ENCODE results near the gene LY6G6F. TPM values are rescaled to one million over a fixed set of nuclear protein-coding genes. Genes with fewer than 3 reads are reported as not detected.

LY6G6F gene
- total RNA-seq, 1 experiment from 2014 or later = not detected

GRCh38 chr6:31691564-31692108, 15.0 kb upstream of the LY6G6F start:
- ChIA-PET POLR2A (interaction anchor here (0.5 to 3.4 kb wide), 3 partner anchors 11 to 216 kb away, joined by 4 to 19 read pairs (median 5); partner anchors contain the start of gene ABHD16A), CTCF (interaction anchor here (0.6 to 1.1 kb wide), 2 partner anchors 50 to 78 kb away, joined by 3 to 4 read pairs; no protein-coding TSS in a partner anchor)
- intact Hi-C loops (cut with micrococcal nuclease) = no loop called here
- H3K27me3 Mint-ChIP-seq (ENCODE audit: insufficient read depth, unreplicated experiment) = no peaks in the 10 kb centered on the region
- H3K9me3 Mint-ChIP-seq (ENCODE audit: unreplicated experiment) = no peaks in the 10 kb centered on the region
- DNase-seq (ENCODE audit: unreplicated experiment) = no peak
- BruUV-seq (replicated peaks) = no TSS peak
- H3K4me1 Mint-ChIP-seq (ENCODE audit: insufficient read depth, unreplicated experiment) = peaks cover 6% of the 10 kb centered on the region
- no peak overlapping the region for H3K27ac Mint-ChIP-seq (ENCODE audit: low read depth, unreplicated experiment)
- H3K4me3 Mint-ChIP-seq (ENCODE audit: unreplicated experiment) = no peak overlapping the region
- peaks cover 61% of the 10 kb centered on the region for H3K36me3 Mint-ChIP-seq (ENCODE audit: insufficient read depth, unreplicated experiment)
- no peak for TF ChIP-seq CTCF (IDR thresholded peaks at IDR 0.05; ENCODE audit: unreplicated experiment)

- peaks cover 65% of the 10 kb centered on the region for H3K36me3 Mint-ChIP-seq (ENCODE audit: insufficient read depth, unreplicated experiment)
- intact Hi-C loops (cut with micrococcal nuclease) = no loop called here
Observed at GRCh38 chr6:31692353-31692752, 14.3 kb upstream of the LY6G6F start.

GRCh38 chr6:31692886-31693285, 13.8 kb upstream of the LY6G6F start:
- Mint-ChIP-seq H3K4me1 (ENCODE audit: insufficient read depth, unreplicated experiment) (peaks cover 6% of the 10 kb centered on the region), H3K9me3 (ENCODE audit: unreplicated experiment) (no peaks in the 10 kb centered on the region), H3K27ac (ENCODE audit: low read depth, unreplicated experiment) (no peak overlapping the region), H3K36me3 (ENCODE audit: insufficient read depth, unreplicated experiment) (peaks cover 61% of the 10 kb centered on the region), H3K27me3 (ENCODE audit: insufficient read depth, unreplicated experiment) (no peaks in the 10 kb centered on the region), H3K4me3 (ENCODE audit: unreplicated experiment) (no peak overlapping the region)
- no peak for TF ChIP-seq CTCF (IDR thresholded peaks at IDR 0.05; ENCODE audit: unreplicated experiment)
- intact Hi-C loops (cut with micrococcal nuclease) = no loop called here
- ChIA-PET POLR2A (interaction anchor here (1.1 to 3.4 kb wide), 2 partner anchors 9 to 19 kb away, joined by 3 to 19 read pairs; partner anchors contain the start of gene ABHD16A), CTCF (interaction anchor here (0.7 kb wide), 2 partner anchors 166 to 1251 kb away, joined by 3 read pairs; no protein-coding TSS in a partner anchor)
- no peak for DNase-seq (ENCODE audit: unreplicated experiment)
- no TSS peak for BruUV-seq (replicated peaks)

More at GRCh38 chr6:31692353-31692752, 14.3 kb upstream of the LY6G6F start:
- Mint-ChIP-seq H3K4me3 (ENCODE audit: unreplicated experiment) (no peak overlapping the region), H3K9me3 (ENCODE audit: unreplicated experiment) (no peaks in the 10 kb centered on the region), H3K27ac (ENCODE audit: low read depth, unreplicated experiment) (no peak overlapping the region), H3K4me1 (ENCODE audit: insufficient read depth, unreplicated experiment) (peaks cover 6% of the 10 kb centered on the region), H3K27me3 (ENCODE audit: insufficient read depth, unreplicated experiment) (no peaks in the 10 kb centered on the region)
- ChIA-PET POLR2A (interaction anchor here (3.4 kb wide), 1 partner anchor 10 kb away, joined by 19 read pairs; the partner anchor contains the start of gene ABHD16A), CTCF (interaction anchor here (0.7 to 1.1 kb wide), 3 partner anchors 49 to 1252 kb away, joined by 3 to 4 read pairs (median 3); no protein-coding TSS in a partner anchor)
- BruUV-seq (replicated peaks) = no TSS peak
- DNase-seq (ENCODE audit: unreplicated experiment) = no peak
- no peak for TF ChIP-seq CTCF (IDR thresholded peaks at IDR 0.05; ENCODE audit: unreplicated experiment)

- DNase-seq (ENCODE audit: unreplicated experiment) = no peak
- TF ChIP-seq CTCF (IDR thresholded peaks at IDR 0.05; ENCODE audit: unreplicated experiment) = no peak
- H3K27me3 Mint-ChIP-seq (ENCODE audit: insufficient read depth, unreplicated experiment) = no peaks in the 10 kb centered on the region
- peaks cover 6% of the 10 kb centered on the region for H3K4me1 Mint-ChIP-seq (ENCODE audit: insufficient read depth, unreplicated experiment)
- intact Hi-C loops (cut with micrococcal nuclease) = no loop called here
- no peaks in the 10 kb centered on the region for H3K9me3 Mint-ChIP-seq (ENCODE audit: unreplicated experiment)
- no TSS peak for BruUV-seq (replicated peaks)
- no peak overlapping the region for H3K27ac Mint-ChIP-seq (ENCODE audit: low read depth, unreplicated experiment)
- ChIA-PET CTCF (interaction anchor here (1.1 kb wide), 1 partner anchor 147 kb away, joined by 3 read pairs; the partner anchor contains the start of gene ATP6V1G2), POLR2A (interaction anchor here (0.6 to 3.4 kb wide), 4 partner anchors 9 to 144 kb away, joined by 3 to 19 read pairs (median 4); partner anchors contain the start of gene ABHD16A)
- H3K4me3 Mint-ChIP-seq (ENCODE audit: unreplicated experiment) = no peak overlapping the region
- peaks cover 65% of the 10 kb centered on the region for H3K36me3 Mint-ChIP-seq (ENCODE audit: insufficient read depth, unreplicated experiment)
Observed at GRCh38 chr6:31693535-31693934, 13.1 kb upstream of the LY6G6F start.
